ENCODE results near the gene CBX7.

DNA sequence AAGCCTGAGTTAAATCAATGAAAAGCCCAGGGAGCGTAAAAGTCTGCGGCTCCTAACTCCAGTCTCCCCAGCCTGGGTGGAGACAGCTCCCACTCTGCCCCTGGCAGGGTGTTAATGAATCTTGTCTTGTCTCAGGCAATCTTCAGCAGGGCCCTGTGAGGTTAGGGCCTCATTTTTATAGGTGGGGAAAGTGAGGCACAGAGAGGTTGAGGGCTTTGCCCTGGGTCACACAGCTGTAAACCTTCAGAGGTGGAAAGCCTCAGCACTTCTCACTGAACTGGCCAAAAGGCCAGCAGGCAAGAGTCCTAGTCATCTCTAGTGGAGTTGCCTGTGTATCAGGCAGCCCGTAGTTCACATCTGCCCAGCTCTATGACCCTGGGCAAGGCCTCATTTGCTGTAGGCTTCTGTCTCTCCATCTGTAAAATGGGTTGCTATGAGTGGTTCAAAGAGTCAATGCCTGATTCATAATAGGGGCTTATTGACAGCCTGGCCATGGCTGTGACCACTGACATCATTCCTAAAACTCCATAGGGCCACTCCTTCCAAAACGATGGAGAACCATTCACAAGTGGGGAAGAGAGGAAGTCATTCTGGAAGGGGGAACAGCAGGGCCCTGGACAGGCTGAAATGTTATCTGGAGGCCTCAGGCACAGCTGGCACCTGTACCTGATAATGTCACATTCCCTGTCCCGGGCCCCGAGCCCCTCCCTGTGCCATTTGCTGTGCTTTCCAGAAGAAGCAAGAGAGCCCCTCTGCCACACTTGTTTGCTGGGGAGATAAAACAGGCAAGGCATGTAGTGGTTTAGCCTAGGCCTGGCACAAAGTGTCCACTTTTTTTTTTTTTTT lies 6.0 kb downstream of the CBX7 start:
- TF ChIP-seq, protein P1, sequence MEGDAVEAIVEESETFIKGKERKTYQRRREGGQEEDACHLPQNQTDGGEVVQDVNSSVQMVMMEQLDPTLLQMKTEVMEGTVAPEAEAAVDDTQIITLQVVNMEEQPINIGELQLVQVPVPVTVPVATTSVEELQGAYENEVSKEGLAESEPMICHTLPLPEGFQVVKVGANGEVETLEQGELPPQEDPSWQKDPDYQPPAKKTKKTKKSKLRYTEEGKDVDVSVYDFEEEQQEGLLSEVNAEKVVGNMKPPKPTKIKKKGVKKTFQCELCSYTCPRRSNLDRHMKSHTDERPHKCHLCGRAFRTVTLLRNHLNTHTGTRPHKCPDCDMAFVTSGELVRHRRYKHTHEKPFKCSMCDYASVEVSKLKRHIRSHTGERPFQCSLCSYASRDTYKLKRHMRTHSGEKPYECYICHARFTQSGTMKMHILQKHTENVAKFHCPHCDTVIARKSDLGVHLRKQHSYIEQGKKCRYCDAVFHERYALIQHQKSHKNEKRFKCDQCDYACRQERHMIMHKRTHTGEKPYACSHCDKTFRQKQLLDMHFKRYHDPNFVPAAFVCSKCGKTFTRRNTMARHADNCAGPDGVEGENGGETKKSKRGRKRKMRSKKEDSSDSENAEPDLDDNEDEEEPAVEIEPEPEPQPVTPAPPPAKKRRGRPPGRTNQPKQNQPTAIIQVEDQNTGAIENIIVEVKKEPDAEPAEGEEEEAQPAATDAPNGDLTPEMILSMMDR (IDR thresholded peaks at IDR 0.05) = no peak
- TF ChIP-seq EHMT2 (IDR thresholded peaks at IDR 0.05; ENCODE audit: low read depth) (no peak), FOSB (CRISPR knock-in tag; IDR thresholded peaks at IDR 0.05) (no peak), KDM1A (IDR thresholded peaks at IDR 0.05; ENCODE audit: low read depth) (peak; percentile 67; the same call in 1 of the 2 replicates), POLR2AphosphoS2 (conservative IDR thresholded peaks at IDR 0.05; ENCODE audit: low read length) (no peak), CHD2 (IDR thresholded peaks at IDR 0.05; ENCODE audit: low read length, partially characterized antibody) (no peak), HEYL (CRISPR knock-in tag; IDR thresholded peaks at IDR 0.05) (no peak), POLR2A (IDR thresholded peaks at IDR 0.05; ENCODE audit: low read length) (no peak), JUN (IDR thresholded peaks at IDR 0.05) (no peak), HOXA7 (CRISPR knock-in tag; IDR thresholded peaks at IDR 0.05) (no peak), ZFP36 (IDR thresholded peaks at IDR 0.05; ENCODE audit: borderline replicate concordance, partially characterized antibody) (peak; percentile 28), CEBPB (IDR thresholded peaks at IDR 0.05) (no peak)
- TF ChIP-seq, protein P2, sequence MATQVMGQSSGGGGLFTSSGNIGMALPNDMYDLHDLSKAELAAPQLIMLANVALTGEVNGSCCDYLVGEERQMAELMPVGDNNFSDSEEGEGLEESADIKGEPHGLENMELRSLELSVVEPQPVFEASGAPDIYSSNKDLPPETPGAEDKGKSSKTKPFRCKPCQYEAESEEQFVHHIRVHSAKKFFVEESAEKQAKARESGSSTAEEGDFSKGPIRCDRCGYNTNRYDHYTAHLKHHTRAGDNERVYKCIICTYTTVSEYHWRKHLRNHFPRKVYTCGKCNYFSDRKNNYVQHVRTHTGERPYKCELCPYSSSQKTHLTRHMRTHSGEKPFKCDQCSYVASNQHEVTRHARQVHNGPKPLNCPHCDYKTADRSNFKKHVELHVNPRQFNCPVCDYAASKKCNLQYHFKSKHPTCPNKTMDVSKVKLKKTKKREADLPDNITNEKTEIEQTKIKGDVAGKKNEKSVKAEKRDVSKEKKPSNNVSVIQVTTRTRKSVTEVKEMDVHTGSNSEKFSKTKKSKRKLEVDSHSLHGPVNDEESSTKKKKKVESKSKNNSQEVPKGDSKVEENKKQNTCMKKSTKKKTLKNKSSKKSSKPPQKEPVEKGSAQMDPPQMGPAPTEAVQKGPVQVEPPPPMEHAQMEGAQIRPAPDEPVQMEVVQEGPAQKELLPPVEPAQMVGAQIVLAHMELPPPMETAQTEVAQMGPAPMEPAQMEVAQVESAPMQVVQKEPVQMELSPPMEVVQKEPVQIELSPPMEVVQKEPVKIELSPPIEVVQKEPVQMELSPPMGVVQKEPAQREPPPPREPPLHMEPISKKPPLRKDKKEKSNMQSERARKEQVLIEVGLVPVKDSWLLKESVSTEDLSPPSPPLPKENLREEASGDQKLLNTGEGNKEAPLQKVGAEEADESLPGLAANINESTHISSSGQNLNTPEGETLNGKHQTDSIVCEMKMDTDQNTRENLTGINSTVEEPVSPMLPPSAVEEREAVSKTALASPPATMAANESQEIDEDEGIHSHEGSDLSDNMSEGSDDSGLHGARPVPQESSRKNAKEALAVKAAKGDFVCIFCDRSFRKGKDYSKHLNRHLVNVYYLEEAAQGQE (IDR thresholded peaks at IDR 0.05) = no peak
